HG03175 (cell line): ENCODE results near the gene DIDO1.
A peak's percentile ranks its signal among the peaks of the same experiment; 100 is the strongest.

ENCODE experiments used
- ATAC-seq: cut with Tn5 transposase; IDR thresholded peaks from one replicate; pipeline ENCODE4 v1.9.1; 2021; ENCODE audit warnings: mild to moderate bottlenecking, moderate library complexity; ENCODE audit not compliant: unreplicated experiment

DIDO1 gene

DNA sequence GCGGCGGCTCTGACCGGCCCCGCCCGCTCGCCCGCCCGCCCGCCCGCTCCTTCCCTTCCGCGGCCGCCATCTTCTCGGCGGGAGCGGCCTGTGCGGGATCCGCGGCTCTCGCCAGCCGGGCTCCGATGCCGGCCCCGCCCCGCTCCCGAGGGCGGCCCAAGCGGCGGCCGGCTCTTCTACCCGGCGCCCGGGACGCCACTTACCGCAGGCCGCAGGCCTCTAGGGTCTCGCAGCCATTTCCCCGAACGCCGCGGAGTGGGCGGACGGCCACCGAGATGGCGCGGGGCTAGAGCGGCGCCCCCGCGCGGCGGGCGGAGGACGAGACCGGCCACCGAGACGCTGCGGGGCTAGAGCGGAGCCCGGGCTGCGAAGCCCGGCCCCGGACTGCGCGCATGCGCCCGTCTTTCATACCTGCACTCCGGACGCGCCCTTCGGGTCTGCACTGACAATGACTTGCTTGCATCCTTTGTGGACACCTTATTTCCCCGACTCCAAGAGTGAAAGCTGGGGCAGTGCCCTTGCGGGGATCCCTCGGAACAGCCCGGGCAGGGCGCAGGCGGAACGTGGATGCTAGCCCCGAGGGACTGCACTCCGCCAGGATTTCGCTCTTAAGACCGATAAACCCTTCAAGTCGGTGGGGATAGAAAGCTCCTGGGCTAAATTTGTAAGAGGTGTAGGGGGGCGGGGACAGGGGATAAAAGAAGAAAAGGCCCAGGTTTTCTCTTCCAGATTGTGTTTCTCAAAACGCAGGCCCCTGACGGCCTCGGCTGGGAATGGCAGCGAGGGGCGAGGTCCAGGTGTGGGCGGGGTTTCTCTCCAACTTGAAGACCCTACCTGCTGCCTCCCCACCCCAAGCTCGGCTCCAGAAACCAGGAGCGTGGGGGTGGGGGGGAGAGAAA, at the start of gene DIDO1:
Gene DIDO1, minus strand, starts transcription at position 277 of the 899 bp plus-strand sequence.
- ATAC-seq: peak; percentile 79

DNA sequence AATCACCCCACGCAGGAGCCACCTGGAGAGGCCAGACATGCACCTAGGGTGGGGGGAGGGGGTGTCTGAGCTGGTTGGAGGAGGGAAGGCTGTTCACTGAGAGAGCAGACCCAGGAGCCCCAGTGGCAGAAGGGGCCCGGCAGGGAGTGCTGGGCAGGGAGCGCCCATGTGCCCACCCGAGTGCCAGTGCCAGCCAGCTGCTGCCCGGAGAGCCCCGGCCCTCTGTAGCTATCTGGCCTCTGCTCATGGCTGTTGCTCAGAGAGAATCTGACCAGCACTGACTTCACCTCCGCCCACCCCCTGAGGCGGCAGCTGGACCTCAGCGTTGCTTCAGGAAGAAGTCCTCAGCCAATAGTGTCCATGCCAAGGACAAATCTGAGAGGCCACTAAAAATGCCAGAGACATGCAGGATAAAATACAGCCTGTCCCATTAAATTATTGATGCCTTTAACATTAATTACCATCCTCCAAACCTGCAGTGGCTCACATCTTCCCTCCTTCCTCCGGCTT, 49.0 kb upstream of the DIDO1 start:
- no peak for ATAC-seq

DNA sequence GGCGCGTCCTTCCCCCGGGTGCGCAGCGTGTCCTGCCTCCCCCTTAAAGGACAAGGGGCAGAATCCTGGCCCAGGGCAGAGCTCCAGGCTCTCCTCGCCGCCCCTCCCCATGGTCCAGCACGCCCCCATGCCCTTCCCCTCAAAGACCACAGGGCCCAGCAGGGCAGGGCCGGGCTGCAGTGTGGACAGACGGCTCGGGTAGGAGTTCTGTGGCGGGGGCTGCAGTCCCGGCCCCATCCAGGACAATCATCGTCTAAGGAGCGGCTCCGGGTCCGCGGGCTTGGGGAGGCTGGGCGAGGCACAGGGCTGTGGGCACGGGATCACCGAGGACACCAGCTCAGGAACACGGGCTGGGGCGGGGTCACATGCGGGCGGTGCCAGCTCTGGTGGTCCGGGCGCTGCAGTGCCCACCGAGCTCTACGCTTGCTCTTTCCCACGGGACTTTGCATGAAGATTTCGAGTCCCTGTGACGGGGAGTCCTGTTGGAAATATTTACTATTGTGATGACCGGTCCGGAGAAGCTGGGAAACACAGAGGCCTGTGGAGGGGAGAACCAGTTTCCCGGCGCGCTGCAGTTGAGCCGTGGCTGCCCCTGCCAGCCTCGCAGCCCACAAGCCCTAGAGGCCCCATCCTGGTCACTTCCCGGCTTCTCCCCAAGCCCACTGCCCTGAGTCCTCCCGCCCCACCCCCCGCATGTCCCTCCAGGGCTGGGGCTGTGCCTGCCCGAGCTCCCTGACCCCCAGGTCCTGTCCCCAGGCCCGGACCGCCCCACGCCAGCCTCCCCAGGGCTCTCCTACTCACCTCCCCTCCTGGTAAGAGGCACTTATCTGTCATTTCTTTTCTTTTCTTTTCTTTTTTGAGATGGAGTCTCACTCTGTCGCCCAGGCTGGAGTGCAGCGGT, 46.8 kb upstream of the DIDO1 start:
- no peak for ATAC-seq

DNA sequence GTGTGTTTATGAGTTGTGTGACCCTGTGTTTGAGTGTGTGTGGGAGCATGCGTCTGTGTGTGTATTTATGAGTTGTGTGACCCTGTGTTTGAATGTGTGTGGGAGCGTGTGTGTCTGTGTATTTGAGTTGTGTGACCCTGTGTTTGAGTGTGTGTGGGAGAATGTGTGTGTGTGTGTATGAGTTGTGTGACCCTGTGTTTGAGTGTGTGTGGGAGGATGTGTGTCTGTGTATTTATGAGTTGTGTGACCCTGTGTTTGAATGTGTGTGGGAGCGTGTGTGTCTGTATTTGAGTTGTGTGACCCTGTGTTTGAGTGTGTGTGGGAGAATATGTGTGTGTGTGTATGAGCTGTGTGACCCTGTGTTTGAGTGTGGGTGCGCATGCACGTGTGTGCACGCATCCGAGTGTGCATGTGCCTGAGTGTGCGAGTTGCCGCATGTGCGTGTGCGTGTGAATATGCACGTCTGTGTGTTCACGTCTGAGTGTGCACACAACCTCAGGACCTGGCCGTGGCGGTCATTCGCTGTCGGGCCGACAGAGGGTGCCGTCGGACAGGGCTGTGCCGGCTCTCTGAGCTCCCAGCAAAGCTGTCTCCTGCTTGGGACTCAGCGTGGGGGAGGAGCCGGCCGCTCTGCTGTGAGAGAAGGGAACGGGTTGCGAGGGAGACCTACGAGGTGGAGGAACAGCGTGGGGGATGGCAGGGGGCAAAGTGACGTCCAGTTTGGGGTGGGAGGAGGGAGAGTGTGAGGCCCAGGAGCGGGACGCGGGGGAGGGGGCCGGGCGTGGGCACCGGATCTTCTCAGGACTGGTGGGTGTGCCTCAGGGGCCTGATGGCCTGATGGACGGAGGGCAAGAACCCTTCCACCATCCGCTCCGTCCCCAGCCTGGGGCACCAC, 45.9 kb upstream of the DIDO1 start:
- peak; percentile 81 for ATAC-seq

DNA sequence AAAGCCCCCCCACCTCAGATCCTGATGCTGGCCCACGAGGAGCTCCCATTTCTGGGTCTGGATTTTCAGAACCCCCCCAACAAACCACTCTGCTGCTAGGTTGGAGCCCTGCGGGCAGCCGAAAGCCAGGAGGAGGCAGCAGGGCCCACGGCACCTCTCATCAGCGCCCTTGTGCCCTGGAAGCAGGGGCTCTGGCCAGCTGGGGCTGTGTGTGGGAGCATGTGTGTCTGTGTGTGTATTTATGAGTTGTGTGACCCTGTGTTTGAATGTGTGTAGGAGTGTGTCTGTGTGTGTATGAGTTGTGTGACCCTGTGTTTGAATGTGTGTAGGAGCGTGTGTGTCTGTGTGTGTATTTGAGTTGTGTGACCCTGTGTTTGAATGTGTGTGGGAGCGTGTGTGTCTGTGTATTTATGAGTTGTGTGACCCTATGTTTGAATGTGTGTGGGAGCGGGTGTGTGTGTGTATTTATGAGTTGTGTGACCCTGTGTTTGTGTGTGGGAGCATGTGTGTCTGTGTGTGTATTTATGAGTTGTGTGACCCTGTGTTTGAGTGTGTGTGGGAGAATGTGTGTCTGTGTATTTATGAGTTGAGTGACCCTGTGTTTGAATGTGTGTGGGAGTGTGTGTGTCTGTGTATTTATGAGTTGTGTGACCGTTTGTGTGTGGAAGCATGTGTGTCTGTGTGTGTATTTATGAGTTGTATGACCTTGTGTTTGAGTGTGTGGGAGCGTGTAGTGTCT, 45.1 kb upstream of the DIDO1 start:
- ATAC-seq: no peak

DNA sequence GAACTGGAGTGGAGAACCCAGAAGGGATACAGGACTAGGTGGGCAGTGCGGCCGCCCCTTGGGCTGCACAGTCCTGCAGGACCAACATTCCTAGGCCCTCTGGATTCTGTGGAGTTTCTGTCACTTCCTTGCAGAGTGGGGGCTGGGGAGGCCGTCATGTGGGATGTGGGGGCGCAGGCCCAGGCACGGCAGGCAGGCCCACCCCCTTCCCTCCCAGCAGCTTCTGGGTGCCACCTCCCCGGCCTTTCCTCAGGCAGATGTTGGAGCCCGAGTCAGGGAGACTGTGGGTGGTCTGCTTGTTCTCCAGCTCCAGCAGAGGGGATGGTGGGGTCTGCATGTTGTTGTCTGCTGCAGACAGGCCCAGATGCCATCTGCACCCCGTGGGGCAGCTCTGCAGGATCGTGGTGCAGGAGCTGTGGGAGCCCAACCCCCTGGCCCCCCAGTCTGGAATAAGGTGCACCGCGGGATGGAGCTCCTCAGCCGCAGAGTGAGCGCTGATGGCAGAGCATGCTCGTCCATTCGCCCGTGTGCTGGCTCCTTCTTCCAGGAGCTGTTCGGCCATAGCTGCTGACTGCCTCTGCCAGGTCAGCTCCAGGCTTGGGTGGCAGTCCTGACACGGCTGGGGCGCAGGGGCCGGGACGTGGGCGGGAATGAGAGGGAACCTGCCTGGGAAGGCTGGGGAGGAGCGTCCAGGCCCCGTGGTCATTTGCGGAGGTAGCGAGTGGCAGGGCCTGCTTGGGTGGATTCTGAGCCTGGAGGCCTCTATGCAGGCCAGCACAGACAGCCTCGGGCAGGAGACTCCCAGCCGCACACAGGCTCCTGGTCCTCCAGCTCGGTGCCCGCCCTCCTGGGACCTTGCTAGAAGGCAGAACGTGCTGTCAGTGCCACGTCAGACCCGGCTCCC, 44.3 kb upstream of the DIDO1 start:
- no peak for ATAC-seq

DNA sequence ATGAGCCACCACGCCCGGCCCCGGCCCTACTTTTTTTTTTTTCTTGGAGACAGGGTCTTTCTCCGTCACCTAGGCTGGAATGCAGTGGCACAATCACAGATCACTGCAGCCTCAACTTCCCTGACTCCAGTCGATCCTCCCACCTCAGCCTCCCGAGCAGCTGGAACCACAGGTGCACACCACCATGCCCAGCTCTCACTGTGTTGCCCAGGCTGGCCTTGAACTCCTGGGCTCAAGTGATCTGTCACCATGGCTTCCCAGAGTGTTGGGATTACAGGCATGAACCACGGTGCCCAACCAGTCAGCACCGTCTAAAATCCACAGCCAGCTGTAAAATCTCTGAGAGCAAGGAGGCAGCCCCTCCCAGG, 43.6 kb upstream of the DIDO1 start:
- no peak for ATAC-seq

DNA sequence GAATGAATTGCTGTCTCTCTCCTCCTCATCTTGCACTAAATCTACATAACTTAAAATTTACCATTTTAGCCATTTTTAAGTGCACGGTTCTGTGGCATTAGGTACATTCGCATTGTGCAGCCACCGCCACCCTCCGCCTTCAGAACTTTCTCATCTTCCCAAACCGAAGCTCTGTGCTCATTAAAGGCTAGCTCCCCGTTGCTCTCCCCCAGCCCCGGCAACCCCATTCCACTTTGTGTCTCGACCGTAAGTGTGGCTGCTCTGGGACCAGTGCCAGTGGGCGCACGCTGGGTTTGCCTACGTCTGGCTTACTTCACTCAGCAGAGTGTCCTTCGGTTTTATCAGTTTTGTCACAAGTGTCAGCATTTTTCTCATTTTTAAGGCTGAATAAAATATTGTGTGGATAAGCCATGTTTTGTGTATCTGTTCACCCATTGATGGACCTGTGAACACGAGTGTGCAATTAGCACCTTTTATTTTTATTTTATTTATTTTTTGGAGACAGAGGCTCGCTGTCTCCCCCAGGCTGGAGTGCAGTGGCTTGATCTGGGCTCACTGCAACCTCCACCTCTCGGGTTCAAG, 43.0 kb upstream of the DIDO1 start:
- ATAC-seq: no peak

DNA sequence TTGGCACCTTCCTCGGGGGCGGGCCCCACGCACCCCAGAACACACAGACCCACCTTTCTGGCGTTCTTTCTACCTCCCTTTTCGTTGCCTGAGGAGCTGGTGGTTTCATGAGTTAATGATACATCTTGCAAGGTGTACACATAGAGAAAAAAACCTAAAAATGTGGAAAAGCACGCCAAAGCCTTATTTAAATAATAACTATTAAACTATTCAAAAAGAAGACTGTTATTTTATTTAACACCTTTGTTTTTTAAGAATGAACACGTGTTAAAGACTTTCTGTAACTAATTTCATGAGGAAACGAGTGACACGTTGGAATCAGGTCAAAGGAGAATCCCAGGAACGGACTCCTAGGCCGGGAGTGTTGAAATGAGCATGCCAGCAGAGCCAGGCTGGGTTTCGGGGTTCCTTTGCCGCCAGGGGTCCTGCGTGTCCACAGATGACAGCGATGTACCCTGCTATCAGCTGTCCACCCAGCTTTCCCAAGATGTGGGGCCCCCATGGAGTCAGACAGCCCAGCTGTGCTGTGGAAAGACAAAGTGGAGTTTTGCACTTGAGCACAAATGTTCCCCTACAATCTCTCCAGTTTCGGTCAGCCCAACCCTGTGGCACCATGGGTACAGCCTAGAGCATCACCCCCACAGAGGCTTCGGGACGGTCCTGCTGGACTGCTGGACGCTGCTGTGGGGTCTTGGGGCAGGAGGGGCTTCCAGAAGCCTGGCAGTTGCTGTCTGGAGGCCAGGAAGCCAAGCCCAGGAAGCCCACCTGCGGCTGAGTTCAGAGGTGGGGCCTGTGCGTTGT, 42.3 kb upstream of the DIDO1 start:
- ATAC-seq: no peak

DNA sequence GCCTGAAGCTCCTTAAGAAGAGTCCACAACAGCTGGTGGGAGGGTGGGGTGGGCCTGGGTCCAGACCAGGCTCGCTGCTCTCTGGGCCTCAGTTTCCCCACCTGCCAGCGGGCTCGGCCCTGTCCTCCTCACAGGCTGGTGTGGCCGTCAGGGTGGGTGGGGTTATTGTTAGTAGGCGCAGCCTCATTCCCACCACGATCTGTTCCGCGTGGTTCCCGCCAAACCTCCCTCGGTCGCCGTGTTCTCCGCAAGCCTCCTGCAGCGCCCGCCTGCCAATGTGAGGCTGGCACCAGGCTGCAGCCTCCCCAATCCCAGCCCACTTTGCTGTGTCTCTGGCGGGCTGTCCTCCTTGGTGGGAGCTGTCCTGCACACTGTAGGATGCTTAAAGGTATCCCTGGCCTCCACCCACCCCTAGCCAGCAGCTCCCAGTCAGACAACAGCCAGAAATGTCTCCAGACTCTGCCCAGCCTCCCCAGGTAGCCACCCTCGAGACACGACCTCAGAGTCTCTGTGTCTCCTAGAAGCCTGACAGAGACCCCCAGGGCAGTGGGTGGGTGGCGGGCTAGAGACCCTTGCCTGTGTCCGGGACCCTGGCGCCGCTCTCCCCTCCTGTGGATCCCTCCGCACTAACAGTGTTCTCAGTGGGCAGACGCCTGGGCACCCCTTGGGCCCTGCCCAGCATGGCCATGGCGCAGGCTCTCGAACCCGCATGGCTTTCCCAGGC, 41.5 kb upstream of the DIDO1 start:
- no peak for ATAC-seq

DNA sequence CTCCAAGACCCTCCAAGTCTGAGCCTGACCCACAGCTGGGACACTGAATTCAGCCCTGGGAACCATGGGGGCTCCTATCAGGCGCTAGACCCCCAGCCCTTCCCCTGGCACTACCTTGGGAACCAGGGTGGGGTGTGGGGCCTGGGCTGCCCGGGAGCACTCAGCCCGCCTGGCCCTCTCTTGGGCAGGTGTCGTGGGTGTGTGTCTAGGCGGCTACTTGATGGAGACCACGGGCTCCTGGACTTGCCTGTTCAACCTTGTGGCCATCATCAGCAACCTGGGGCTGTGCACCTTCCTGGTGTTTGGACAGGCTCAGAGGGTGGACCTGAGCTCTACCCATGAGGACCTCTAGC, 40.8 kb upstream of the DIDO1 start:
- no peak for ATAC-seq

DNA sequence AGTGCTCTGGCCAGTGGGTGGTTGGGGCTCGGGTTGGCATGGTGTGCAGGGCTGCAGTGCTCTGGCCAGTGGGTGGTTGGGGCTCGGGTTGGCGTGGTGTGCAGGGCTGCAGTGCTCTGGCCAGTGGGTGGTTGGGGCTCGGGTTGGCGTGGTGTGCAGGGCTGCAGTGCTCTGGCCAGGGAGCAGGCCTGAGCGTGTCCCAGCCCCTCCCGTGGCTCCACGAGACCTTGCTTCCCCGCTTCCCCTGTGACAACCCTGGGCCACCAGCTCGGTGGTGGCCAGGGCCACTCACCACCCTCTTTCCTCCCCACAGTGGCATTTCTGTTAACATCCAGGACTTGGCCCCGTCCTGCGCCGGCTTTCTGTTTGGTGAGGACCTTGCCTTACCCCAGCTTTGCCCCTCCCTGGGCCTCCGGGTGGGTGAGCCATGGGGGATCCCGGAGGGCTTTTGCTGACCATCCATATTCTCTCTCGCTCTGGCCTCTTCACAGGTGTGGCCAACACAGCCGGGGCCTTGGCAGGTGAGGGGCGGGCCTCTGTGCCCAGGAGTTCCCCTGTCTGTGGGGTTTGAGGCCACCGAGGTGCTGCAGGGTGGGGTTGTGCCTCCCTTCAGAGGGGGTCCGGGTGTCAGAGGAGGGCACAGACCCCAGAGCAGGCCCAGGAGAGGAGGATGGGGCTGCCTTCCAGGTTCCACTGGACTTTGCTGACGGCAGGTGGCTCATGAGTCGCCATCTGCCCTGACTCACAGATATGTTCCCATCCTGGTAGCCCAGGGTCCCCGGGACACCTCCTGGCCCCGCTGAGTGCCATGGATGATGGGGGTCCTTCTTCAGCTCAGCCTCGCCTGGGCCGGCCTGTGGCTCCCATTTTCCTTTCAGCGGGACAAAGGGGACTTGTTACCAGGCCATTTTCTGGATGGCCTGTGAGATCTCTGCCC, 40.2 kb upstream of the DIDO1 start:
- ATAC-seq: no peak

DNA sequence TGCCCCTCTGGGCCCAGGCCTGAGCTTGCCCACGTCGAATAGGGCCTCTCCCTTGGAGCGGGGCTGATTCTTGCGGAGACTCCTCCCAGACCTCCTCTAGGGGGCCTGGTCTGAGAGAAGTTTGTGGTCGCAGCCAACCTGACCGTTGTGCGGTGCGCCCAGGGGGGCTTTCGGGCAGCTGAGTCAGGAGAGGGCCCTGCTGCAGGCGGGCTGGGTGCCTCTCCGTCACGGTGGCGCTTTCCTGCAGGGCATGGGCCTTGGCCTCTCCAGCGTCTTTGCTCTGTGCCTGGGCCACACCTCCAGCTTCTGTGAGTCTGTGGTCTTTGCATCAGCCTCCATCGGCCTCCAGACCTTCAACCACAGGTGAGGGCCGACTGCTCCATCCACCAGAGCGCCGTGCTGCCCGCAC, 39.1 kb upstream of the DIDO1 start:
- ATAC-seq: no peak

DNA sequence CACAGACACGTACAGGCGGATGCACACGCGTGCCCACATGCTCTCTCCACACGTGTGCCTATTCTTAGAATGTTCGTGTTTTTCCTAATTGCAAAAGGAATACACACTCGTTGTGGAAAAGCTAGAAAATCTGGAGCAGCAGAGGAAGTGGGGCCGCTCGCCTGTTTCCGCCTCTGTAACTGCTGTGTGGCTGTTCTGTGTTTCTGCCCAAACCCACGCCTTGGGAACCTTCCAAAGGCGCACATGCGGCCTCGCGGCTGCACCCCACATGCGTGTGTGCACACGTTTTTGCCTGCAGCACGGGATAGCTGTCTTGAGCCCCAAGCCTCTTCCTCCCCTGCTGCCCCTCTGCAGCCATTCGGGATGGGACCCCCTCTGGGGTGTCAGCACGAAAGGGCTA, 38.4 kb upstream of the DIDO1 start:
- no peak for ATAC-seq

DNA sequence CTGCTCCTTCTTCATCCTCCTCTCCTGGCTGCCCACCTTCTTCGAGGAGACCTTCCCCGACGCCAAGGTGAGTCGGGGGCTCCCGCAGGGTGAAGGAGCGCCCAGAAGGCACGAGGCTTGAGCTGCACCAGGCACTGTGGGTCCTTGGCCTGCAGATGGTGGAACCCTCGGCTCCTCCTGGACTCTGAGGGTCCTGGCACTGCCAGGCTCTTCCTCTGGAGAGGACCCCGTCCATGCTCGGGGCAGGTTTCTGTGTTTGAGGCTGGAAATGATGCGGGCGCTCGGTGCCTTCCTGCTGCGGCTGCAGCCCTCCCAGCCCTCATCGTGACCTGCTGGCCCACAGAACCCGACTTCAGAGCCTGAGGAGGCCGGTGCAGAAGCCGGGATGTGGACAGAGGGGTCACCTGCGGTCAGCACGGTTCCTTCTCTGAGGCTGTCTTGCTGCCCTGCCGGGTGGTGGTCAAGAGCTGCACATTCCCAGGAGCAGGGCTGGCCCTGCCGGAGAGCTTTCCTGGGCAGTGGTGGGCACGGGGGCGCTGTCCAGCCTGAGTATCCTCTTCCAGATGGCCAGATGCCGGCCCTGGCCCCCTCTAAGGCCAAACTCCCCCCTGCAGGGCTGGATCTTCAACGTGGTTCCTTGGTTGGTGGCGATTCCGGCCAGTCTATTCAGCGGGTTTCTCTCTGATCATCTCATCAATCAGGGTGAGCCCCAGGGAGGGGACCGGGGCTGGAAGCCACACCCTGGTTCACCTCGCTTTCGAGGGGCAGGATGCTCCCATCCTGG, 37.5 kb upstream of the DIDO1 start:
- ATAC-seq: no peak
